Tibial nerve (tissue), 4 donors: ENCODE results near the gene GORASP2. TPM values are rescaled to one million over a fixed set of nuclear protein-coding genes. Genes with fewer than 3 reads are reported as not detected.

Experiments used
- DNase-seq, 2 donors: peaks; one replicate each; pipeline ENCODE4 v3.0.0-alpha.2; 2019; ENCODE audit warnings: low spot score in 2 of 2
- H3K27ac ChIP-seq, 4 donors: fragments of 200-600 bp; sonication (generic) in 3 of 4; one replicate each; pipeline ENCODE4 v1.5.1; 2017 to 2019; ENCODE audit warnings: mild to moderate bottlenecking in 1 of 4
- H3K27me3 ChIP-seq, 2 donors: fragments of 200-600 bp; sonication (generic) in 1 of 2; one replicate each; pipeline versions ENCODE4 v1.5.1 to v1.6.0; 2017 to 2019
- H3K36me3 ChIP-seq, 3 donors: fragments of 200-600 bp; sonication (generic); one replicate each; pipeline ENCODE4 v1.5.1; 2018 to 2019
- H3K4me1 ChIP-seq, 4 donors: fragments of 200-600 bp; sonication (generic) in 3 of 4; one replicate each; pipeline ENCODE4 v1.5.1; 2017 to 2019
- H3K4me3 ChIP-seq, 4 donors: fragments of 200-600 bp; sonication (generic) in 3 of 4; one replicate each; pipeline ENCODE4 v1.5.1; 2017 to 2019; ENCODE audit warnings: mild to moderate bottlenecking in 1 of 4, moderate library complexity in 1 of 4
- H3K9me3 ChIP-seq, 4 donors: fragments of 200-600 bp; sonication (generic) in 3 of 4; one replicate each; pipeline ENCODE4 v1.5.1; 2017 to 2019
- CTCF ChIP-seq, 5 experiments: fragments of 200-600 bp in 3 of 5; fragments of 450-650 bp in 2 of 5; sonication (generic) in 3 of 5; IDR thresholded peaks; one replicate each; pipeline ENCODE4 v1.5.1; 2016 to 2019; ENCODE audit warnings: antibody characterized with exemption in 5 of 5, mild to moderate bottlenecking in 3 of 5, moderate library complexity in 2 of 5
- EP300 ChIP-seq, 2 donors: sonication (generic); formaldehyde crosslinking; IDR thresholded peaks; one replicate each; pipeline ENCODE4 v1.6.1; 2017; ENCODE audit warnings: antibody characterized with exemption in 2 of 2, mild to moderate bottlenecking in 1 of 2
- POLR2A ChIP-seq, 2 donors: fragments of 450-650 bp; IDR thresholded peaks; one replicate each; pipeline ENCODE4 v1.6.1; 2017; ENCODE audit warnings: antibody characterized with exemption in 2 of 2, mild to moderate bottlenecking in 2 of 2, moderate library complexity in 2 of 2
- WGBS, 2 donors: methylation state at CpG; one replicate each; pipeline ENCODE4 v1.1.5; 2018; 5-methylcytosine and 5-hydroxymethylcytosine counted together
- total RNA-seq, 4 donors: library from RNA; depleted of rRNA; stranded (reverse); fragments of >200 nt; gene quantifications; one replicate each; pipeline ENCODE4 v1.1.0, GENCODE V29; 2016

Gene GORASP2
- total RNA-seq, 4 donors from 2014 or later: 22.2 to 35.4 (median 27.4) TPM

DNA sequence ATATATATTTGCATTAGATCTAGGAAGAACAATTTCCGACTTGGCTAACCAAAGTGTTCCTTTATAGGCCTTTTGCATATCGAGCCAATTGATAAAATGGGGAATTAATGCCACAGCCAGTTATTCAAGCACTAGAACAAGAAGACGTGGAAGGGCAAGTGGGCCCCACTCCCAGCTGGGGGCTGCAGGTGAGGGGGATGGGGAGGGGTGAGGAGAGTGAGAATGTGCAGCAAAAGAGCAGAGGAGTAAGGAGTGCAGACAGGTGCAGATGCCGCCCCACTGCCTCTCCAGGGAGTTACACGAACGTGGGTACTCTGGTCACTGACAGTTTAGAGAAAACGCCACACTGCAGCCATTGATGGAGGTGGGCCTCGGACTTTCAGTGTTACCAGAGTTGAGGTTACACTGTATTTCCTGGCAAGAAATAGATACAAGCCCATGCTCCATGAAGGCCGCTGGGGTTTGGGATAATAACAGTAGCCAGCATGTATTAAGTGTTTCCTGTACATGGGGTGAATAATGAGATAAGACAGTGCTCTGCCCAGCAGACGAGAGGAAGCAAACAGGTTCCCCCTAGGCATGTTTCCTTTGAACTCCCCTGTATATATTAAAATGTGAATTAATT, 40.9 kb downstream of the GORASP2 start:
- Histone ChIP-seq H3K27ac (no peak overlapping the region), H3K36me3 (peaks cover 0 to 37% (median 0%) of the 10 kb centered on the region in 3 donors), H3K4me1 (peaks cover 0 to 16% (median 0%) of the 10 kb centered on the region in 4 donors), H3K4me3 (no peak overlapping the region), H3K9me3 (no peaks in the 10 kb centered on the region), H3K27me3 (no peaks in the 10 kb centered on the region)
- DNase-seq: no peak
- 66 to 73% methylated on average over 10 of the region's 10 CpGs for WGBS, 2 donors
- TF ChIP-seq POLR2A (IDR thresholded peaks at IDR 0.05) (no peak), EP300 (IDR thresholded peaks at IDR 0.05) (no peak), CTCF (IDR thresholded peaks at IDR 0.05) (no peak)

DNA sequence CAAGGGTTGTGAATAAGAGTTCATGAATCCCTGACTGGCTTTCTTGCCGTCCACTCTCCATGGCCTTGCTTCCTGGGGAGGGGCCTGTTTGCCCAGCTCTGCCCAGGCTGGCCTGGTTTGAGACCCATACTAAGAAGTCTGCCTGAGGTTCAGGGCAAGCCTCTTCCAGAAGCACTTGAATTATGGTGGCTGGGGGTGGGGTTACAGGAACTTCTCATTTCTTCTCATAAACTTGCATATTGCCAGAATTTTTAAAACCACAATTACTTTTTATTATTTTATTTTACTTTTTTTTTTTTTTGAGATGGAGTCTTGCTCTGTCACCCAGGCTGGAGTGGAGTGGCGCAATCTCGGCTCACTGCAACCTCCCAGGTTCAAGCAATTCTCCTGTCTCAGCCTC, 42.0 kb downstream of the GORASP2 start:
- TF ChIP-seq POLR2A (IDR thresholded peaks at IDR 0.05) (no peak), CTCF (IDR thresholded peaks at IDR 0.05) (no peak), EP300 (IDR thresholded peaks at IDR 0.05) (no peak)
- no peaks in the 10 kb centered on the region for H3K9me3 ChIP-seq
- peaks cover 0 to 26% (median 0%) of the 10 kb centered on the region in 3 donors for H3K36me3 ChIP-seq
- no peak overlapping the region for H3K27ac ChIP-seq
- DNase-seq: no peak
- H3K27me3 ChIP-seq: no peaks in the 10 kb centered on the region
- WGBS, 2 donors: 83 to 90% methylated on average over 3 of the region's 3 CpGs
- no peak overlapping the region for H3K4me3 ChIP-seq
- peaks cover 0 to 16% (median 0%) of the 10 kb centered on the region in 4 donors for H3K4me1 ChIP-seq

- peaks cover 0 to 16% (median 0%) of the 10 kb centered on the region in 4 donors for H3K4me1 ChIP-seq
Measured at GRCh38 chr2:170972296-170973224, 43.5 kb downstream of the GORASP2 start.

GRCh38 chr2:170973225-170973491, 44.1 kb downstream of the GORASP2 start:
- peaks cover 0 to 16% (median 0%) of the 10 kb centered on the region in 4 donors for H3K4me1 ChIP-seq
- peaks cover 0 to 6% (median 0%) of the 10 kb centered on the region in 3 donors for H3K36me3 ChIP-seq
- no peak for DNase-seq
- H3K27ac ChIP-seq: peak overlapping the region in 2 of 4 donors; percentile 79 to 93
- TF ChIP-seq CTCF (IDR thresholded peaks at IDR 0.05): no peak
- no peak for TF ChIP-seq EP300 (IDR thresholded peaks at IDR 0.05)
- TF ChIP-seq POLR2A (IDR thresholded peaks at IDR 0.05): no peak
- peak overlapping the region; percentile 56 to 90 (median 74) for H3K4me3 ChIP-seq
- WGBS, 2 donors: 4% methylated on average over 12 of the region's 12 CpGs
- no peaks in the 10 kb centered on the region for H3K9me3 ChIP-seq
- H3K27me3 ChIP-seq: no peaks in the 10 kb centered on the region

More at GRCh38 chr2:170972296-170973224, 43.5 kb downstream of the GORASP2 start:
- TF ChIP-seq POLR2A (IDR thresholded peaks at IDR 0.05) (no peak), CTCF (IDR thresholded peaks at IDR 0.05) (no peak), EP300 (IDR thresholded peaks at IDR 0.05) (no peak)
- WGBS, 2 donors: 45 to 49% methylated on average over 20 of the region's 20 CpGs
- Histone ChIP-seq H3K36me3 (peaks cover 0 to 12% (median 0%) of the 10 kb centered on the region in 3 donors), H3K27me3 (no peaks in the 10 kb centered on the region), H3K9me3 (no peaks in the 10 kb centered on the region), H3K27ac (no peak overlapping the region), H3K4me3 (peak overlapping the region; percentile 56 to 90 (median 74))
- DNase-seq: no peak
